Gastroesophageal sphincter (tissue), 4 donors: ENCODE results near the gene DDX53. TPM values are rescaled to one million over a fixed set of nuclear protein-coding genes. Genes with fewer than 3 reads are reported as not detected.

Experiments
- ATAC-seq: fragments of 150-250 bp; one replicate; pipeline ENCODE4 v1.9.1; 2016; ENCODE audit warnings: mild to moderate bottlenecking, moderate library complexity
- H3K27ac ChIP-seq, 4 donors: fragments of 200-600 bp; sonication (generic) in 3 of 4; 1 replicate in 3 of 4; 2 replicates in 1 of 4; pipeline ENCODE4 v1.5.1; 2016 to 2019
- H3K27me3 ChIP-seq: fragments of 200-600 bp; sonication (generic); one replicate; pipeline ENCODE4 v1.5.1; 2019
- H3K36me3 ChIP-seq, 2 donors: fragments of 200-600 bp; sonication (generic); one replicate each; pipeline ENCODE4 v1.5.1; 2019; ENCODE audit warnings: control low read depth in 1 of 2
- H3K4me1 ChIP-seq, 3 donors: fragments of 200-600 bp; sonication (generic); 1 replicate in 2 of 3; 2 replicates in 1 of 3; pipeline ENCODE4 v1.5.1; 2016 to 2019; ENCODE audit warnings: control low read depth in 2 of 3
- H3K4me3 ChIP-seq, 2 donors: fragments of 200-600 bp; sonication (generic); one replicate each; pipeline ENCODE4 v1.5.1; 2019; ENCODE audit warnings: mild to moderate bottlenecking in 1 of 2, moderate library complexity in 1 of 2
- H3K9me3 ChIP-seq, 3 donors: fragments of 200-600 bp; sonication (generic); one replicate each; pipeline ENCODE4 v1.5.1; 2017 to 2019; ENCODE audit warnings: control low read depth in 2 of 3
- EP300 ChIP-seq: sonication (generic); formaldehyde crosslinking; IDR thresholded peaks from one replicate; pipeline ENCODE4 v1.6.1; 2017; ENCODE audit warnings: antibody characterized with exemption, mild to moderate bottlenecking
- POLR2A ChIP-seq, 2 donors: fragments of 450-650 bp; IDR thresholded peaks; one replicate each; pipeline ENCODE4 v1.6.1; 2017; ENCODE audit warnings: antibody characterized with exemption in 2 of 2, mild to moderate bottlenecking in 2 of 2, moderate library complexity in 1 of 2
- POLR2AphosphoS5 ChIP-seq: sonication (generic); formaldehyde crosslinking; IDR thresholded peaks from one replicate; pipeline ENCODE4 v1.6.1; 2017; ENCODE audit warnings: antibody characterized with exemption
- WGBS, 2 donors: methylation state at CpG; one replicate each; pipeline ENCODE4 v1.1.5; 2018; ENCODE audit warnings: low coverage in 1 of 2; 5-methylcytosine and 5-hydroxymethylcytosine counted together
- total RNA-seq, 4 donors: library from RNA; depleted of rRNA; stranded (reverse); fragments of >200 nt; gene quantifications; one replicate each; pipeline ENCODE4 v1.1.0, GENCODE V29; 2016
- TF ChIP-seq, protein P1 (sequence below), 4 experiments: fragments of 200-600 bp in 2 of 4; fragments of 450-650 bp in 2 of 4; sonication (generic) in 1 of 4; IDR thresholded peaks; one replicate each; pipeline ENCODE4 v1.5.1; 2017 to 2019; ENCODE audit warnings: antibody characterized with exemption in 4 of 4, mild to moderate bottlenecking in 2 of 4, moderate library complexity in 2 of 4

Gene DDX53
- total RNA-seq, 4 donors from 2014 or later, result not detected

DNA sequence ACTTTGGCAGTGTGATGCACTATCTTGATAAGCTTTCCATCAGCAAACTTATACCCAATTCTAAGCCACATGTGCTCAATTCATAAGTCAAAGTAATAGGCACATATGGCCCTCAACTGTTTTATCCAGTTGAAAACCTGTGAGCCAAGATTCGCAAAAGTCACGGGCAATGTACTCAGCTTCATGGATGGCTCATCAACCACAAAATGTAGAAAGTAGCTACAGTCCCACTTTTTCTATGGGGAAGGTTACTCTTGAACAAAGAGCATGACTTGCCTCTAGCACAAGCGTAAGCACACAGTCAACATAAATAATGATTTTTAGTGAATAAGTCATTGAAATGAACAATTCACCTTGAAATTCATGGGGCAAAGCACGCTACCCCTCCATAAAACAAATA, 25.1 kb upstream of the DDX53 start:
- H3K4me3 ChIP-seq, result no peak overlapping the region
- no peak overlapping the region for H3K27ac ChIP-seq
- 66 to 95% methylated on average over 2 to 4 of the region's 4 CpGs for WGBS, 2 donors
- H3K9me3 ChIP-seq, result no peaks in the 10 kb centered on the region
- H3K27me3 ChIP-seq, result no peaks in the 10 kb centered on the region
- ATAC-seq, result no peak
- no peaks in the 10 kb centered on the region for H3K36me3 ChIP-seq
- TF ChIP-seq, protein P1, sequence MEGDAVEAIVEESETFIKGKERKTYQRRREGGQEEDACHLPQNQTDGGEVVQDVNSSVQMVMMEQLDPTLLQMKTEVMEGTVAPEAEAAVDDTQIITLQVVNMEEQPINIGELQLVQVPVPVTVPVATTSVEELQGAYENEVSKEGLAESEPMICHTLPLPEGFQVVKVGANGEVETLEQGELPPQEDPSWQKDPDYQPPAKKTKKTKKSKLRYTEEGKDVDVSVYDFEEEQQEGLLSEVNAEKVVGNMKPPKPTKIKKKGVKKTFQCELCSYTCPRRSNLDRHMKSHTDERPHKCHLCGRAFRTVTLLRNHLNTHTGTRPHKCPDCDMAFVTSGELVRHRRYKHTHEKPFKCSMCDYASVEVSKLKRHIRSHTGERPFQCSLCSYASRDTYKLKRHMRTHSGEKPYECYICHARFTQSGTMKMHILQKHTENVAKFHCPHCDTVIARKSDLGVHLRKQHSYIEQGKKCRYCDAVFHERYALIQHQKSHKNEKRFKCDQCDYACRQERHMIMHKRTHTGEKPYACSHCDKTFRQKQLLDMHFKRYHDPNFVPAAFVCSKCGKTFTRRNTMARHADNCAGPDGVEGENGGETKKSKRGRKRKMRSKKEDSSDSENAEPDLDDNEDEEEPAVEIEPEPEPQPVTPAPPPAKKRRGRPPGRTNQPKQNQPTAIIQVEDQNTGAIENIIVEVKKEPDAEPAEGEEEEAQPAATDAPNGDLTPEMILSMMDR (IDR thresholded peaks at IDR 0.05), result no peak
- TF ChIP-seq POLR2AphosphoS5 (no peak), EP300 (no peak), POLR2A (IDR thresholded peaks at IDR 0.05) (no peak)
- H3K4me1 ChIP-seq, result no peaks in the 10 kb centered on the region

DNA sequence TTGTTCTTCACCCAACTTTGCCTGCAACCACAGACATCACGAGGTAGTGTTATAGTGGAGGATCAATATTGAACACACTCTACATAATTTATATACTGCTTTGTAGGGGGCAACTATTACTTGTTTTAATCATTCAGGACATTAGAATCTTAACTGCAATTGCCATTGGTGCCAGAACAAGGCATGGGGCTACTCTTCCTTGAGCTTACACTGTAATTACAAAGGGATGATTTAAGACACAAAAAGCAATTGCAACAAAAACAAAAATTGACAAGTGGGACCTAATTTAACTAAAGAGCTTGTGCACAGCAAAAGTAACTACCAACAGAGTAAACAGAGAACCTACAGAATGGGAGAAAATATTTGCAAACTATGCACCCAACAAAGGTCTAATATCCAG, 24.0 kb upstream of the DDX53 start:
- ATAC-seq, result no peak
- no peaks in the 10 kb centered on the region for H3K9me3 ChIP-seq
- H3K27me3 ChIP-seq, result no peaks in the 10 kb centered on the region
- H3K36me3 ChIP-seq, result no peaks in the 10 kb centered on the region
- WGBS, 2 donors, result 83% methylated on average over 1 of the region's 1 CpG; no CpG with 5 or more reads in 1 of the 2 donors
- H3K4me1 ChIP-seq, result no peaks in the 10 kb centered on the region
- no peak overlapping the region for H3K4me3 ChIP-seq
- TF ChIP-seq POLR2AphosphoS5 (no peak), EP300 (no peak), POLR2A (IDR thresholded peaks at IDR 0.05) (no peak)
- TF ChIP-seq, protein P1 (IDR thresholded peaks at IDR 0.05), result no peak
- no peak overlapping the region for H3K27ac ChIP-seq

DNA sequence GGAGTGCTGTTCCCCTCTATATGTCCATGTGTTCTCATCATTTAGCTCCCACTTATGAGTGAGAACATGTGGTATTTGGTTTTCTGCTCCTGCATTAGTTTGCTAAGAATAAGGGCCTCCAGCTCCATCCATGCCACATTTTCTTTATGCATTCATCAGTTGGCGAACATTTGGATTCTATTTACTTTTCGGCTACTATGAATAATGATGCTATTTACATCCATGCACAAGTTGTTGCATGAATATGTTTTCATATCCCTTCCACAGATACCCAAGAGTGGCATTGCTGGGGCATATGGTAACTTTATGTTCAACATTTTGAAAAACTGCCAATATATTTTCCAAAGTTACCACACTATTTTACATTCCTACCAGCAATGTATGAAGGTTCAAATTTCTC, 13.8 kb upstream of the DDX53 start:
- no peak overlapping the region for H3K27ac ChIP-seq
- no peak for ATAC-seq
- 93 to 100% methylated on average over 2 of the region's 2 CpGs for WGBS, 2 donors
- H3K27me3 ChIP-seq, result no peaks in the 10 kb centered on the region
- no peaks in the 10 kb centered on the region for H3K36me3 ChIP-seq
- no peak overlapping the region for H3K4me3 ChIP-seq
- no peaks in the 10 kb centered on the region for H3K4me1 ChIP-seq
- TF ChIP-seq EP300 (no peak), POLR2A (IDR thresholded peaks at IDR 0.05) (no peak), POLR2AphosphoS5 (no peak)
- TF ChIP-seq, protein P1 (IDR thresholded peaks at IDR 0.05), result no peak
- no peaks in the 10 kb centered on the region for H3K9me3 ChIP-seq

DNA sequence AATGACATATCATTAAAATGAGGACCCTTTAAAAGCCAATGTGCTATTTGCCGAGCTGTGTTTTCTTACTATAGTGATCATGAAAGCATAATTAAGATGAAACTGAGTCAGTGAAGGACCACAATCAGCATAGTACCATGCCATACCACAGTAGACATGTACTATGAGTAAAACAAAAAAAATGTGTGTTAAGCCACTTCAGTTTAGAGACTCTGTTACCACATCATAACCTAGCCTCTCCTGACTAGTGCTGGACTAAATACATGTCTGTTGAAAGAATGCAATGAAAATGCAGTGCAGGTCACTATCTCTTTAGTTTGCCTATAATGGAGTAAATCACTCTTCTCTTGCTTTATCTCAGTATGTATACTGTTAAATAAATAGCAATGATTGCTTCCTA, 12.3 kb upstream of the DDX53 start:
- no peak for TF ChIP-seq EP300
- TF ChIP-seq POLR2A (IDR thresholded peaks at IDR 0.05), result no peak
- no peak for TF ChIP-seq POLR2AphosphoS5
- TF ChIP-seq, protein P1 (IDR thresholded peaks at IDR 0.05), result no peak
- no peak for ATAC-seq
- Histone ChIP-seq H3K4me3 (no peak overlapping the region), H3K36me3 (no peaks in the 10 kb centered on the region), H3K27me3 (no peaks in the 10 kb centered on the region), H3K27ac (no peak overlapping the region), H3K4me1 (no peaks in the 10 kb centered on the region), H3K9me3 (no peaks in the 10 kb centered on the region)
- WGBS, 2 donors, result 80% methylated on average over 1 of the region's 1 CpG; no CpG with 5 or more reads in 1 of the 2 donors

DNA sequence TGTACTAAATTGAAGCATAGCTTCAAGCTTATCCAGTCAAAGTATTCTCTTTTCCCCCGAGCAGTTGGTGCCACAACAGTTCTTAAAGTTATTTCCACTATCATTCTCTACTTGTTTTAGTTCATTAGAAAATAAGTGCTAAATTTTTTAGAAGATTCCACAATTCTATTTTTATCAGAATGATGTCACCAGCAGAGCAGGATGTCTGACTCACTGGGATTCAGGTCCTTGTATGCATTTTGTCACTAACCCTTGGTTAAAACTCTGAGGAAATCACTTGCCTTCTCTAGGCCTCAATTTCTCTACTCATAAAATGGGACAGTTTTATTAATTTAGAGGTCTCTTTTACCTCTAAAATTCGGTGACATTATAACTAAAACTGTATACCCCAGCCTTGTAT, 3.4 kb downstream of the DDX53 start:
- no peaks in the 10 kb centered on the region for H3K4me1 ChIP-seq
- no peak overlapping the region for H3K27ac ChIP-seq
- no peaks in the 10 kb centered on the region for H3K9me3 ChIP-seq
- H3K36me3 ChIP-seq, result no peaks in the 10 kb centered on the region
- H3K4me3 ChIP-seq, result no peak overlapping the region
- 43 to 53% methylated on average over 2 of the region's 2 CpGs for WGBS, 2 donors
- H3K27me3 ChIP-seq, result no peaks in the 10 kb centered on the region
- ATAC-seq, result no peak
- TF ChIP-seq, protein P1 (IDR thresholded peaks at IDR 0.05), result no peak
- TF ChIP-seq POLR2A (IDR thresholded peaks at IDR 0.05), result no peak
